Gastrocnemius medialis (tissue), 4 donors: Measurements from ENCODE around the gene LCN12. TPM values are rescaled to one million over a fixed set of nuclear protein-coding genes. Genes with fewer than 3 reads are reported as not detected.
A peak's percentile ranks its signal among the peaks of the same experiment; 100 is the strongest.

ENCODE experiments used
- ATAC-seq, 2 donors: fragments of 150-250 bp; one replicate each; pipeline ENCODE4 v1.9.1; 2016
- DNase-seq, 2 donors: peaks; one replicate each; pipeline ENCODE4 v3.0.0-alpha.2; 2019
- H3K27ac ChIP-seq, 4 donors: fragments of 200-600 bp; sonication (generic); 1 replicate in 1 of 4; 2 replicates in 3 of 4; pipeline ENCODE4 v1.5.1; 2016 to 2018; ENCODE audit warnings: mild to moderate bottlenecking in 2 of 4, moderate library complexity in 1 of 4
- H3K27me3 ChIP-seq, 3 donors: fragments of 200-600 bp; sonication (generic) in 2 of 3; 1 replicate in 1 of 3; 2 replicates in 2 of 3; pipeline versions ENCODE4 v1.5.1 to v1.6.0; 2016 to 2019; ENCODE audit warnings: mild to moderate bottlenecking in 1 of 3, moderate library complexity in 1 of 3
- H3K36me3 ChIP-seq, 2 donors: fragments of 200-600 bp; sonication (generic) in 1 of 2; one replicate each; pipeline ENCODE4 v1.5.1; 2017 to 2018
- H3K4me1 ChIP-seq, 2 donors: fragments of 200-600 bp; sonication (generic) in 1 of 2; one replicate each; pipeline ENCODE4 v1.5.1; 2016 to 2017; ENCODE audit warnings: mild to moderate bottlenecking in 2 of 2
- H3K4me3 ChIP-seq, 4 donors: fragments of 200-600 bp; sonication (generic) in 3 of 4; 1 replicate in 1 of 4; 2 replicates in 3 of 4; pipeline ENCODE4 v1.5.1; 2016 to 2019; ENCODE audit warnings: mild to moderate bottlenecking in 2 of 4
- H3K9me3 ChIP-seq, 3 donors: fragments of 200-600 bp; sonication (generic) in 2 of 3; 1 replicate in 1 of 3; 2 replicates in 2 of 3; pipeline ENCODE4 v1.5.1; 2016 to 2019
- POLR2A ChIP-seq, 2 donors: fragments of 450-650 bp; IDR thresholded peaks; one replicate each; pipeline ENCODE4 v1.6.1; 2017; ENCODE audit warnings: antibody characterized with exemption in 2 of 2, mild to moderate bottlenecking in 2 of 2, moderate library complexity in 2 of 2
- in situ Hi-C, 4 donors: fragments of 200-750 bp; cut with MboI; loops; one replicate each; pipeline versions ENCODE4 v1.15.0 to v1.8.0; 2017; ENCODE audit warnings: low sequenced_read_pairs in 4 of 4
- intact Hi-C: fragments of 100-400 bp; cut with DNase I; formaldehyde crosslinking; loops from one replicate; pipeline ENCODE4 v1.15.1; 2023; ENCODE audit warnings: low total_unique reads
- total RNA-seq, 4 donors: library from RNA; depleted of rRNA; stranded (reverse); fragments of >200 nt; gene quantifications; one replicate each; pipeline versions ENCODE4 v1.1.0 to v1.2.3, GENCODE V29; 2016
- TF ChIP-seq, protein P1 (sequence below), 5 experiments: fragments of 450-650 bp in 3 of 5; fragments of 200-600 bp in 2 of 5; sonication (generic) in 2 of 5; IDR thresholded peaks in 4 of 5; conservative IDR thresholded peaks in 1 of 5; 1 replicate in 4 of 5; 2 replicates in 1 of 5; pipeline ENCODE4 v1.5.1; 2016 to 2019; ENCODE audit warnings: antibody characterized with exemption in 5 of 5, mild to moderate bottlenecking in 3 of 5, moderate library complexity in 3 of 5

LCN12 gene
- total RNA-seq, 4 donors from 2014 or later = not detected

DNA sequence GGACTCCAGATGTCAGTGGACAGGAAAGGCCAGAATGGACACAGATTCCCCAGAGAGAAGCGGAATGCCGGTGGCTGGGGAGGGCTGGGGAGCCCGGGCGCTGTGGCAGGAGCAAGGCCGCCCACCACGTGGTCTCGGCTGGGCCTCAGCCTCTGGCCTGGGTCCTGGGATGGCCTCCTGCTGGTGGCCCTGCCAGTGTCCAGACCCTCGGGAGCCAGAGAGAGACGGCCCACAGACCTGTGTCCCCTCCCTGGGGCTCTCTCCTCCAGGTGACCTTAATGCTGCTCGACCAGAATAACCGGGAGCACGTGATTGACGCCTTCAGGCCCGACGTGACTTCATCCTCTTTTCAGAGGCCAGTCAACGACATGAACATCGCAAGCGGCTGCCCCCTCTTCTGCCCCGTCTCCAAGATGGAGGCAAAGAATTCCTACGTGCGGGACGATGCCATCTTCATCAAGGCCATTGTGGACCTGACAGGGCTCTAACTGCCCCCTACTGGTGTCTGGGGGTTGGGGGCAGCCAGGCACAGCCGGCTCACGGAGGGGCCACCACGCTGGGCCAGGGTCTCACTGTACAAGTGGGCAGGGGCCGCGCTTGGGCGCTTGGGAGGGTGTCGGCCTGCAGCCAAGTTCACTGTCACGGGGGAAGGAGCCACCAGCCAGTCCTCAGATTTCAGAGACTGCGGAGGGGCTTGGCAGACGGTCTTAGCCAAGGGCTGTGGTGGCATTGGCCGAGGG, 26.5 kb upstream of the LCN12 start:
- peak overlapping the region; percentile 91 to 96 (median 96) for H3K27ac ChIP-seq
- in situ Hi-C loops = loop anchor here in 1 of 4 donors (25.0 kb wide), 1 partner anchor 138 kb away; the partner anchor contains the start of genes CCDC183 and TMEM141

DNA sequence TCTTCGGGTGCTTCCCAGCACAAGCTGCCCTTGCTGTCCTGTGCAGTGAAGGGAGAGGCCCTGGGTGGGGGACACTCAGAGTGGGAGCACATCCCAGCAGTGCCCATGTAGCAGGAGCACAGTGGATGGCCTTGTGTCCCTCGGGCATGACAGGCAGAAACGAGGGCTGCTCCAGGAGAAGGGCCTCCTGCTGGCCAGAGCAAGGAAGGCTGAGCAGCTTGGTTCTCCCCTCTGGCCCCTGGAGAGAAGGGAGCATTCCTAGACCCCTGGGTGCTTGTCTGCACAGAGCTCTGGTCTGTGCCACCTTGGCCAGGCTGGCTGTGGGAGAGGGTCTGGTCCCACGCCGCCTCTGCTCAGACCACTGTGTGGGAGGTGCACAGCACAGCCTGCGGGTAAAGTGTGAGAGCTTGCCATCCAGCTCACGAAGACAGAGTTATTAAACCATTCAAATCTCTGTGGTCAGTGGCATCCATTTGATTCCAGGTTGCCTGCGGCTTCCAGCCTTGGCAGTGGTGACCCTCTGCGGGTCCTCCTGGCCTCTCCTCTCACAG, 25.8 kb upstream of the LCN12 start:
- no peak for DNase-seq
- Histone ChIP-seq H3K4me3 (no peak overlapping the region), H3K27me3 (no peaks in the 10 kb centered on the region), H3K36me3 (no peaks in the 10 kb centered on the region), H3K9me3 (no peaks in the 10 kb centered on the region), H3K4me1 (peaks cover 37 to 67% of the 10 kb centered on the region in 2 donors), H3K27ac (peak overlapping the region; percentile 91 to 96 (median 96))
- intact Hi-C loops = loop anchor here (5.0 kb wide), 2 partner anchors 39 to 79 kb away; partner anchors contain the start of genes PHPT1 and TRAF2
- TF ChIP-seq POLR2A (IDR thresholded peaks at IDR 0.05) = no peak
- TF ChIP-seq, protein P1, sequence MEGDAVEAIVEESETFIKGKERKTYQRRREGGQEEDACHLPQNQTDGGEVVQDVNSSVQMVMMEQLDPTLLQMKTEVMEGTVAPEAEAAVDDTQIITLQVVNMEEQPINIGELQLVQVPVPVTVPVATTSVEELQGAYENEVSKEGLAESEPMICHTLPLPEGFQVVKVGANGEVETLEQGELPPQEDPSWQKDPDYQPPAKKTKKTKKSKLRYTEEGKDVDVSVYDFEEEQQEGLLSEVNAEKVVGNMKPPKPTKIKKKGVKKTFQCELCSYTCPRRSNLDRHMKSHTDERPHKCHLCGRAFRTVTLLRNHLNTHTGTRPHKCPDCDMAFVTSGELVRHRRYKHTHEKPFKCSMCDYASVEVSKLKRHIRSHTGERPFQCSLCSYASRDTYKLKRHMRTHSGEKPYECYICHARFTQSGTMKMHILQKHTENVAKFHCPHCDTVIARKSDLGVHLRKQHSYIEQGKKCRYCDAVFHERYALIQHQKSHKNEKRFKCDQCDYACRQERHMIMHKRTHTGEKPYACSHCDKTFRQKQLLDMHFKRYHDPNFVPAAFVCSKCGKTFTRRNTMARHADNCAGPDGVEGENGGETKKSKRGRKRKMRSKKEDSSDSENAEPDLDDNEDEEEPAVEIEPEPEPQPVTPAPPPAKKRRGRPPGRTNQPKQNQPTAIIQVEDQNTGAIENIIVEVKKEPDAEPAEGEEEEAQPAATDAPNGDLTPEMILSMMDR (IDR thresholded peaks at IDR 0.05 in 4 of 5, conservative IDR thresholded peaks at IDR 0.05 in 1 of 5) = no peak
- ATAC-seq = no peak
- in situ Hi-C loops = loop anchor here in 1 of 4 donors (25.0 kb wide), 1 partner anchor 139 kb away; the partner anchor contains the start of genes CCDC183 and TMEM141

More for the DNA sequence above, 26.5 kb upstream of the LCN12 start:
- DNase-seq (no peak), ATAC-seq (no peak)
- H3K9me3 ChIP-seq = no peaks in the 10 kb centered on the region
- H3K27me3 ChIP-seq = no peaks in the 10 kb centered on the region
- TF ChIP-seq, protein P1 (IDR thresholded peaks at IDR 0.05 in 4 of 5, conservative IDR thresholded peaks at IDR 0.05 in 1 of 5) = no peak
- no peak for TF ChIP-seq POLR2A (IDR thresholded peaks at IDR 0.05)
- H3K36me3 ChIP-seq = peaks cover 0 to 6% of the 10 kb centered on the region in 2 donors
- H3K4me1 ChIP-seq = peaks cover 37 to 63% of the 10 kb centered on the region in 2 donors
- intact Hi-C loops = loop anchor here (5.0 kb wide), 2 partner anchors 38 to 78 kb away; partner anchors contain the start of genes PHPT1 and TRAF2
- H3K4me3 ChIP-seq = no peak overlapping the region

DNA sequence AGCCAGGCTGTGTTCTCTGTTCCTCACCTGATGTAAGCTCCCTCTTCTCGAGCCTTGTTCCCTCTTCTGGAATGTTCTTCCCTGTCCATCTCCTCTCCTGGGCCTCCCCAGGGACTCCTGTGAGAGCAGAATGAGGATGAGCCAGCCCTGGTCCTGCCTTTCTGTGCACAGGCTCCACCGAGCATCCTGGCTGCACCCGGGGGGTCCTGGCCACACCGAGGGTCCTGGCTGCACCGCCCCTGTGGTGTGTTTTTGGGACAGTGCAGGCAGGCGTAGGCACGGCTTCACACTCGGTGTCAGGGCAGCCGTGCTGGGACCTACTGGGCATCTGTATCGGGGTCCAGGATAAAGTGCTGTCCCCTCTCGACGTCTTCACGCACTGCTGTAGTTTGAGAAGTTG, 25.3 kb upstream of the LCN12 start:
- peak overlapping the region; percentile 91 to 96 (median 96) for H3K27ac ChIP-seq
- ATAC-seq = no peak
- no peak for DNase-seq
- intact Hi-C loops = loop anchor here (5.0 kb wide), 2 partner anchors 39 to 79 kb away; partner anchors contain the start of genes PHPT1 and TRAF2
- peaks cover 37 to 66% of the 10 kb centered on the region in 2 donors for H3K4me1 ChIP-seq
- no peak for TF ChIP-seq POLR2A (IDR thresholded peaks at IDR 0.05)
- TF ChIP-seq, protein P1 (IDR thresholded peaks at IDR 0.05 in 4 of 5, conservative IDR thresholded peaks at IDR 0.05 in 1 of 5) = no peak
- in situ Hi-C loops = loop anchor here in 1 of 4 donors (25.0 kb wide), 1 partner anchor 139 kb away; the partner anchor contains the start of genes CCDC183 and TMEM141
- H3K4me3 ChIP-seq = no peak overlapping the region
- no peaks in the 10 kb centered on the region for H3K36me3 ChIP-seq
- no peaks in the 10 kb centered on the region for H3K27me3 ChIP-seq
- H3K9me3 ChIP-seq = no peaks in the 10 kb centered on the region

DNA sequence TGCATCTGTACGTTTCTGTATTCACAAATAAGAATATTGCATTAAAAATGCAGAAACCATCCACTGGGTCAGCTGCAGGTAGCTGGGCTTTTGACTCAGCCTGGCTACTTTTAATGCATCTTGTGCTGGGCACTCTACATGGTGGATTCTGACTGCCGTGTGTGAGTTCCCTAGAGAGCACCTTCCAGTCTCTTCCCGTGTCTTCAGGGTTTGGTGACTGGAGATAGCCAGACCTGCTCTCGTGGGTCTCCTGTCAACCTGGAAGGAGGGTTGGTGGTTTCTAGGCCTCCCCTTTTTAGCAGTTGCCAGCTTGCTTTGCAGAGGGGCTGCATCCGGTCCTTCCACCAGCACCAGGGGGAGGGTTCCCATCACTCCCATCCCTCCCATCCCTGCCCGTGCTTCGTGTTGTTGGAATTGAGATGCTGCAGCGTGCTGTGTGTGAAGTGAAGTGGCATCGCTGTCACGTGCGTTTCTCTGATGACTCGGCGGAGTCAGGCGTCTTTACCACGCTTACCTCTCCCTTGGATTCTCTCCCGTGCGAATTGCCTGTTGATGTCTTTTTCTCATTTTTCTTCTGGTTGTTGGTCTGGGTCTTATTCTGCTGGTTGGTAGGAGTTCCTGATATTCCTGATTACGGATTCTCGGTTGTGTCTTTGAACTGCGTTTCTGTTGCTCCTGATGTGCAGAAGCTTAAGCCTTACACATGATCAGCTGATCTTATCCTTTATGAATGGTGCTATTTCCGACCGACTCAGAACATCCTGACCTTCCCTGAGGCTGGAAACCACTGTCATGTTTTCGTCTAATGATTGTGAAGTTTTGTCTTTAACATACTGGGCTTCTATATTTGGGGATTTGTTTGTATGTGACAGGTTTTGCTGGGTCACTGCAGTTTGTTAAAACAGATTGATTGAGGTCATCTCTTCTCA, 24.5 kb upstream of the LCN12 start:
- H3K36me3 ChIP-seq = no peaks in the 10 kb centered on the region
- TF ChIP-seq, protein P1 (IDR thresholded peaks at IDR 0.05 in 4 of 5, conservative IDR thresholded peaks at IDR 0.05 in 1 of 5) = no peak
- TF ChIP-seq POLR2A (IDR thresholded peaks at IDR 0.05) = peak in 1 of 2 donors; percentile 19
- H3K4me3 ChIP-seq = peak overlapping the region; percentile 14 to 43 (median 31)
- peaks cover 37 to 64% of the 10 kb centered on the region in 2 donors for H3K4me1 ChIP-seq
- H3K27ac ChIP-seq = peak overlapping the region; percentile 91 to 96 (median 96)
- in situ Hi-C loops = loop anchor here in 1 of 4 donors (25.0 kb wide), 1 partner anchor 140 kb away; the partner anchor contains the start of genes CCDC183 and TMEM141
- ATAC-seq (peak; percentile 60 to 83), DNase-seq (no peak)
- H3K27me3 ChIP-seq = no peaks in the 10 kb centered on the region
- H3K9me3 ChIP-seq = no peaks in the 10 kb centered on the region
- intact Hi-C loops = loop anchor here (1.0 to 5.0 kb wide), 3 partner anchors 13 to 80 kb away; partner anchors contain the start of genes PHPT1 and TRAF2
